ACC112 (cell line): ENCODE measurements around the gene YPEL5.

Experiments
- H2AFZ ChIP-seq: fragments of 200-600 bp; sonication (generic); one replicate; pipeline ENCODE4 v1.6.0; 2017; ENCODE audit warnings: antibody characterized with exemption, low read length; ENCODE audit not compliant: unreplicated experiment
- H3K27ac ChIP-seq: fragments of 200-600 bp; sonication (generic); 2 replicates; pipeline ENCODE4 v1.5.1; 2014; ENCODE audit warnings: low read depth, mild to moderate bottlenecking, antibody characterized with exemption, low read length, moderate library complexity
- H3K27me3 ChIP-seq: fragments of 200-600 bp; sonication (generic); 2 replicates; pipeline ENCODE4 v1.6.1; 2014; ENCODE audit warnings: mild to moderate bottlenecking, antibody characterized with exemption, low read length, moderate library complexity, mixed read lengths; ENCODE audit not compliant: insufficient read depth
- H3K36me3 ChIP-seq: fragments of 200-600 bp; sonication (generic); 2 replicates; pipeline ENCODE4 v1.6.1; 2016; ENCODE audit warnings: mild to moderate bottlenecking, antibody characterized with exemption, low read length, moderate library complexity, mixed read lengths; ENCODE audit not compliant: insufficient read depth
- H3K4me1 ChIP-seq: fragments of 200-600 bp; sonication (generic); one replicate; pipeline ENCODE4 v1.6.1; 2016; ENCODE audit warnings: low read length, mixed read lengths; ENCODE audit not compliant: insufficient read depth, unreplicated experiment, control insufficient read depth
- H3K4me3 ChIP-seq: fragments of 200-600 bp; sonication (generic); 2 replicates; pipeline ENCODE4 v1.5.1; 2014; ENCODE audit warnings: mild to moderate bottlenecking, low read depth, low read length
- H3K79me2 ChIP-seq: fragments of 200-600 bp; sonication (generic); one replicate; pipeline ENCODE4 v1.6.0; 2016; ENCODE audit warnings: low read length; ENCODE audit not compliant: control insufficient read depth, unreplicated experiment, insufficient read depth

Gene YPEL5

GRCh38 chr2:30165050-30165520 lies 18.3 kb downstream of the YPEL5 start:
- no peak overlapping the region for H2AFZ ChIP-seq
- H3K4me3 ChIP-seq: no peak overlapping the region
- no peaks in the 10 kb centered on the region for H3K79me2 ChIP-seq
- no peaks in the 10 kb centered on the region for H3K4me1 ChIP-seq
- H3K27me3 ChIP-seq: no peaks in the 10 kb centered on the region
- H3K27ac ChIP-seq: no peak overlapping the region
- H3K36me3 ChIP-seq: no peaks in the 10 kb centered on the region

GRCh38 chr2:30165617-30166016 lies 18.8 kb downstream of the YPEL5 start:
- no peak overlapping the region for H3K4me3 ChIP-seq
- no peaks in the 10 kb centered on the region for H3K4me1 ChIP-seq
- no peak overlapping the region for H3K27ac ChIP-seq
- H3K36me3 ChIP-seq: no peaks in the 10 kb centered on the region
- H3K79me2 ChIP-seq: no peaks in the 10 kb centered on the region
- H3K27me3 ChIP-seq: no peaks in the 10 kb centered on the region
- no peak overlapping the region for H2AFZ ChIP-seq

- Histone ChIP-seq H3K4me1 (no peaks in the 10 kb centered on the region), H3K27ac (no peak overlapping the region), H3K4me3 (no peak overlapping the region)
These were observed 25.8 kb downstream of the YPEL5 start for GRCh38 chr2:30172627-30173026.

DNA sequence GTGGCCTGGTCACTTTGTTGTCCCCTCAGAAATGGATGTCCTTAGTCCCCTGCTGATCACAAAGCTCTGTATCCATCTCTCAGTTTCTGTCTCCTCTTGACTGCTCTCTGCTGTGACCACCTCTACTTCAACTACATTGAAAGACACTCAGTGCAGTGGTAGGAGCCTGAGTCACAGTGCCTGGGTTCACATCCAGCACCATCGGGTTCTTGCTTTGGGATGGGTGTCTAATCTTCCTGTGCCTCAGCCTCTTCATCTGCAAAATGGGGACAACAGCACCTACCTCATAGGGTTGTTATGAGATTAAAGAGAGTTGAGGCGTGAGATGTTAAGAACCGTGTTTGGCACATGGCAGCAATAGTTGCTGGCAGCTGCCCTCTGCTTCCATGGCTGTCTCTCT lies 30.6 kb downstream of the YPEL5 start:
- Histone ChIP-seq H3K27me3 (no peaks in the 10 kb centered on the region), H3K79me2 (no peaks in the 10 kb centered on the region), H3K36me3 (no peaks in the 10 kb centered on the region), H3K27ac (no peak overlapping the region), H3K4me1 (peaks cover 14% of the 10 kb centered on the region), H3K4me3 (no peak overlapping the region), H2AFZ (no peak overlapping the region)

More at GRCh38 chr2:30172627-30173026, 25.8 kb downstream of the YPEL5 start:
- Histone ChIP-seq H3K36me3 (no peaks in the 10 kb centered on the region), H3K27me3 (no peaks in the 10 kb centered on the region), H2AFZ (no peak overlapping the region), H3K79me2 (no peaks in the 10 kb centered on the region)

DNA sequence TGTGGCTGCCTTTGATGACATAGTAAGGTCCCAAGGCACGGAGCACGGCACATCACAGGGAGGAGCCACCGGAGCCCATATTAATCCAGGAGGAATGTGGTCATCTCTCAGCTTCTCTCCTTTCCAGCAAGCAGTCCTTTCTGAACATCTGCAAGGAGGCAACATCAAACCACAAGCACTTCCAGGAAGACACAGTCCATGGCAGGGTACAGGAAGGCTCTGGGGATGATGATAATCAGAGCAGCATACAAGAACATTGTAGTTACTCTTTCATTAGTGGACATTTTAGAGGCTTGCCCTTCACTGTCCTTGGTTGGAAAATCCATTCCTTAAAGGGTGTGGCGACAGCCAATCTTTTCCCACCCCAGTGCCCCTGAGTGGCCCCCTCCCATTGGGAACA lies 31.1 kb downstream of the YPEL5 start:
- H2AFZ ChIP-seq: no peak overlapping the region
- H3K27me3 ChIP-seq: no peaks in the 10 kb centered on the region
- H3K79me2 ChIP-seq: no peaks in the 10 kb centered on the region
- H3K36me3 ChIP-seq: no peaks in the 10 kb centered on the region
- peaks cover 14% of the 10 kb centered on the region for H3K4me1 ChIP-seq
- H3K4me3 ChIP-seq: no peak overlapping the region
- H3K27ac ChIP-seq: peak overlapping the region; percentile 1; the same call in 1 of the 2 replicates

GRCh38 chr2:30178618-30179434 lies 32.0 kb downstream of the YPEL5 start:
- Histone ChIP-seq H3K4me3 (0 out of 2 replicates have a peak overlapping the region, but pooled peaks have one; percentile 17), H3K4me1 (peaks cover 14% of the 10 kb centered on the region), H3K27me3 (no peaks in the 10 kb centered on the region), H3K36me3 (no peaks in the 10 kb centered on the region), H2AFZ (no peak overlapping the region), H3K27ac (peak overlapping the region; percentile 1; the same call in 1 of the 2 replicates), H3K79me2 (no peaks in the 10 kb centered on the region)

- no peaks in the 10 kb centered on the region; the same call in 1 of the 2 replicates for H3K27me3 ChIP-seq
- H3K79me2 ChIP-seq: no peaks in the 10 kb centered on the region
- no peaks in the 10 kb centered on the region for H3K36me3 ChIP-seq
- no peak overlapping the region for H2AFZ ChIP-seq
- no peak overlapping the region for H3K27ac ChIP-seq
- H3K4me3 ChIP-seq: no peak overlapping the region
- H3K4me1 ChIP-seq: peaks cover 14% of the 10 kb centered on the region
These were observed 32.7 kb downstream of the YPEL5 start for GRCh38 chr2:30179536-30179935.

DNA sequence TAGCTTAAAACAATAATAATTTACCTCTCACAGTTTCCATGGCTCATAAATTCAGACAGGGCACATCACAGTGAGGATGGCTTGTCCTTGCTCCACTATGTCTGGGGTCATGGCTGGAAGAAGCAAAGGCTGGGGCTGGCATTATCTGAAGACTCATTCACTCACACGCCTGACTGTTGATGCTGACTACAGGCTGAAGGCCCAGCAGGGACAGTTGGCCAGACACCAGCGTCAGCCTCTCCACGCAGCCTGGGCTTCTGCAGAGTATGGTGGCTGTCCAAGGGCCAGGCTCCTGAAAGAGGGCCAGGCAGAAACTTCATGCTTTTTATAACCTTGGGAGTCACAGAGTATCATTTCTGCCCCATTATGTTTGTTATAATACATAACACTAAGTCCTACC lies 33.4 kb downstream of the YPEL5 start:
- Histone ChIP-seq H3K4me1 (peaks cover 14% of the 10 kb centered on the region), H3K36me3 (no peaks in the 10 kb centered on the region), H2AFZ (no peak overlapping the region), H3K4me3 (no peak overlapping the region), H3K27ac (no peak overlapping the region), H3K79me2 (no peaks in the 10 kb centered on the region), H3K27me3 (no peaks in the 10 kb centered on the region; the same call in 1 of the 2 replicates)

DNA sequence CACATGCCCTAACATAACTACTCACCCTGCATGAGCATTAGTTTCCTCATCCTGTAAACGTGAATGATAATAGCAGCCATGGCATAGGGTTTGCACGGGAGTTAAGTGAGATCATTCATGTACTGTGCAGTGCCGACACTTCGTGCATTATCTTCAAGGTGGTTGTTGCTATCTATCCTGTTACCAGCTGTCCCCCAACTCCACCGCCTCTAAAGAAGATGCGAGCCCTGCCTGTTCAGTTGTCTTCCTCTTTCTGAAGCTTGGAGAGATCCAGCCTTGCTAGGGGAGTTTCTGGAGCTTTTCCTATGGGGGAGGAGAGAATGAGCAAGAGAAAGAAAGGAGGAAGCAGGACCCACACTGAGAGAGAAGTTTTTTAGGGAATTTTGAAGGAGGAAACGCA lies 34.4 kb downstream of the YPEL5 start:
- no peak overlapping the region for H2AFZ ChIP-seq
- H3K79me2 ChIP-seq: no peaks in the 10 kb centered on the region

DNA sequence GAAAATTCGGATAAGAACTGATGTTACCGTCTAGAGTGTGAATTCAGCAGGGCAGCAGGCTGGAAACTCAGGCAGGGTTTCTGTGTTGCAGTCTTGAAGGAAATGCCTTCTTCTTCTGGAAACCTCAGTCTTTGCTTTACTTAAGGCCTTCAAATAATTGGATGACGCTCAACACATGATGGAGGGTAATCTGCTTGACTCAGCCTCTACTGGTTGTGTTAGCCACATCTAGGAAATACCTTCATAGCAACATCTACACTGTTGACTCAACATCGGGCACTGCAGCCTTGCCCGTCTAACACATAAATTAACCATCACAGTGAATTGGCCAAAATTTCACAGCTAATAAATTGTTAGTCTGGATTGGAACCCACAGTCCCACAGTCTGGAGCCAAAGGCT lies 37.2 kb downstream of the YPEL5 start:
- Histone ChIP-seq H2AFZ (no peak overlapping the region), H3K4me1 (peaks cover 4% of the 10 kb centered on the region), H3K27me3 (peaks cover 16% of the 10 kb centered on the region; the same call in 1 of the 2 replicates), H3K79me2 (no peaks in the 10 kb centered on the region), H3K27ac (no peak overlapping the region), H3K36me3 (no peaks in the 10 kb centered on the region), H3K4me3 (no peak overlapping the region)

More for the DNA sequence above, 34.4 kb downstream of the YPEL5 start:
- peaks cover 1% of the 10 kb centered on the region; the same call in 1 of the 2 replicates for H3K27me3 ChIP-seq
- H3K4me1 ChIP-seq: peaks cover 14% of the 10 kb centered on the region
- H3K27ac ChIP-seq: no peak overlapping the region
- no peak overlapping the region for H3K4me3 ChIP-seq
- no peaks in the 10 kb centered on the region for H3K36me3 ChIP-seq

GRCh38 chr2:30185178-30185577 lies 38.4 kb downstream of the YPEL5 start:
- H3K4me1 ChIP-seq: no peaks in the 10 kb centered on the region
- no peak overlapping the region for H3K4me3 ChIP-seq
- H3K36me3 ChIP-seq: no peaks in the 10 kb centered on the region
- no peak overlapping the region for H3K27ac ChIP-seq
- H3K27me3 ChIP-seq: peaks cover 20% of the 10 kb centered on the region; the same call in 1 of the 2 replicates
- no peaks in the 10 kb centered on the region for H3K79me2 ChIP-seq
- H2AFZ ChIP-seq: no peak overlapping the region
